PC-9 (cell line): Measurements from ENCODE around the gene MCTP1. TPM values are rescaled to one million over a fixed set of nuclear protein-coding genes. Genes with fewer than 3 reads are reported as not detected.

ENCODE experiments used
- BruUV-seq: library from RNA; stranded (reverse); fragments of 400-500 nt; replicated peaks from 2 replicates; lab custom pipeline; 2021; lab: Mats Ljungman, UMichigan
- CTCF ChIA-PET: fragments of 300-600 bp; sonication (Branson Sonifier 250); formaldehyde crosslinking; loops from one replicate; lab custom pipeline; 2022; ENCODE audit warnings: antibody characterized with exemption; lab: Charles Lee
- POLR2A ChIA-PET: fragments of 300-600 bp; sonication (Branson Sonifier 250); formaldehyde crosslinking; loops from one replicate; lab custom pipeline; 2022; ENCODE audit warnings: antibody characterized with exemption; ENCODE audit not compliant: unreplicated experiment; lab: Charles Lee
- DNase-seq, 2 experiments: peaks; one replicate each; pipeline versions ENCODE4 v3.0.0 to v3.0.0-alpha.2; 2015 to 2022; ENCODE audit warnings: mixed read lengths in 1 of 2
- H2AFZ ChIP-seq: fragments of 200-600 bp; sonication (generic); 2 replicates; pipeline ENCODE4 v1.8.1; 2017; ENCODE audit warnings: antibody characterized with exemption
- H3F3A ChIP-seq: fragments of 200-600 bp; sonication (generic); 2 replicates; pipeline ENCODE4 v1.8.1; 2017; ENCODE audit warnings: antibody characterized with exemption, mild to moderate bottlenecking, low read depth; ENCODE audit not compliant: insufficient read depth
- H3K27ac ChIP-seq: fragments of 200-600 bp; sonication (generic); 2 replicates; pipeline ENCODE4 v1.6.1; 2016; ENCODE audit warnings: mixed run types
- H3K27me3 ChIP-seq: fragments of 200-600 bp; sonication (generic); 2 replicates; pipeline ENCODE4 v1.6.1; 2016; ENCODE audit warnings: low read depth, mixed run types; ENCODE audit not compliant: insufficient read depth
- H3K36me3 ChIP-seq: fragments of 200-600 bp; sonication (generic); 2 replicates; pipeline ENCODE4 v1.6.1; 2016; ENCODE audit warnings: low read depth, mixed run types
- H3K4me1 ChIP-seq: fragments of 200-600 bp; sonication (generic); replicated peaks from 2 replicates; pipeline ENCODE4 v1.6.1; 2016; ENCODE audit warnings: mixed run types; ENCODE audit not compliant: insufficient read depth
- H3K4me2 ChIP-seq: fragments of 200-600 bp; sonication (generic); 2 replicates; pipeline ENCODE4 v1.6.1; 2017; ENCODE audit warnings: mixed run types
- H3K4me3 ChIP-seq: fragments of 200-600 bp; sonication (generic); 2 replicates; pipeline ENCODE4 v1.6.1; 2016; ENCODE audit warnings: mixed run types
- H3K79me2 ChIP-seq: fragments of 200-600 bp; sonication (generic); 2 replicates; pipeline ENCODE4 v1.6.1; 2017; ENCODE audit warnings: low read depth, mixed run types
- H3K9me2 ChIP-seq: fragments of 200-600 bp; sonication (generic); 2 replicates; pipeline ENCODE4 v1.8.1; 2017; ENCODE audit warnings: mild to moderate bottlenecking; ENCODE audit not compliant: insufficient read depth
- H3K9me3 ChIP-seq: fragments of 200-600 bp; sonication (generic); 2 replicates; pipeline ENCODE4 v1.8.1; 2016; ENCODE audit warnings: low read depth; ENCODE audit not compliant: insufficient read depth
- H4K20me1 ChIP-seq: fragments of 200-600 bp; sonication (generic); 2 replicates; pipeline ENCODE4 v1.8.1; 2017; ENCODE audit not compliant: insufficient read depth
- CTCF ChIP-seq: fragments of 200-600 bp; sonication (generic); conservative IDR thresholded peaks from 2 replicates; pipeline ENCODE4 v1.6.1; 2017; ENCODE audit warnings: mixed run types, antibody characterized with exemption, mild to moderate bottlenecking, moderate library complexity
- EZH2 ChIP-seq: fragments of 200-600 bp; sonication (generic); IDR thresholded peaks from 2 replicates; pipeline ENCODE4 v1.8.0; 2017; ENCODE audit warnings: antibody characterized with exemption, low read depth
- intact Hi-C: fragments of 100-400 bp; cut with micrococcal nuclease; formaldehyde crosslinking; loops from one replicate; pipeline ENCODE4 v1.10.0; 2022; ENCODE audit not compliant: unreplicated experiment
- total RNA-seq: library from RNA; stranded (reverse); gene quantifications from 2 replicates; pipeline ENCODE4 v1.2.3, GENCODE V29; 2021

Gene MCTP1
- total RNA-seq, 1 experiment from 2014 or later: 3.9 TPM

GRCh38 chr5:95022967-95023695 is 261.8 kb downstream of the MCTP1 start:
- Histone ChIP-seq H3K9me2 (no peaks in the 10 kb centered on the region), H4K20me1 (no peaks in the 10 kb centered on the region), H3K4me1 (no peaks in the 10 kb centered on the region), H3K4me2 (no peak overlapping the region), H2AFZ (no peak overlapping the region), H3K9me3 (no peaks in the 10 kb centered on the region), H3K27ac (no peak overlapping the region), H3K36me3 (no peaks in the 10 kb centered on the region), H3K27me3 (no peaks in the 10 kb centered on the region), H3K4me3 (no peak overlapping the region), H3F3A (no peaks in the 10 kb centered on the region; the same call in 1 of the 2 replicates), H3K79me2 (no peaks in the 10 kb centered on the region)
- DNase-seq: no peak
- ChIA-PET POLR2A (no interaction called here), CTCF (no interaction called here)
- intact Hi-C loops: no loop called here
- TF ChIP-seq EZH2: no peak
- TF ChIP-seq CTCF: no peak
- no TSS peak for BruUV-seq

- TF ChIP-seq EZH2: no peak
- TF ChIP-seq CTCF: no peak
- BruUV-seq: no TSS peak
- Histone ChIP-seq H3F3A (no peaks in the 10 kb centered on the region), H3K9me3 (no peaks in the 10 kb centered on the region), H3K4me1 (no peaks in the 10 kb centered on the region), H3K9me2 (no peaks in the 10 kb centered on the region), H3K36me3 (no peaks in the 10 kb centered on the region), H3K79me2 (no peaks in the 10 kb centered on the region), H3K27ac (no peak overlapping the region), H2AFZ (no peak overlapping the region), H3K4me2 (no peak overlapping the region), H3K4me3 (no peak overlapping the region), H4K20me1 (no peaks in the 10 kb centered on the region), H3K27me3 (no peaks in the 10 kb centered on the region)
- no peak for DNase-seq
- CTCF ChIA-PET: no interaction called here
- intact Hi-C loops: no loop called here
- POLR2A ChIA-PET: no interaction called here
These were observed 264.5 kb downstream of the MCTP1 start for GRCh38 chr5:95020345-95020744.

- Histone ChIP-seq H3K9me2 (no peaks in the 10 kb centered on the region), H3K27me3 (no peaks in the 10 kb centered on the region), H3K36me3 (no peaks in the 10 kb centered on the region), H3K9me3 (no peaks in the 10 kb centered on the region), H3F3A (no peaks in the 10 kb centered on the region), H3K27ac (no peak overlapping the region), H3K79me2 (no peaks in the 10 kb centered on the region), H3K4me3 (no peak overlapping the region), H2AFZ (no peak overlapping the region), H4K20me1 (no peaks in the 10 kb centered on the region), H3K4me1 (no peaks in the 10 kb centered on the region), H3K4me2 (no peak overlapping the region)
- ChIA-PET POLR2A (no interaction called here), CTCF (no interaction called here)
- TF ChIP-seq CTCF: no peak
- TF ChIP-seq EZH2: no peak
- no TSS peak for BruUV-seq
- no peak for DNase-seq
- intact Hi-C loops: no loop called here
These were observed 265.9 kb downstream of the MCTP1 start for GRCh38 chr5:95018946-95019345.
